KMS-11 (cell line): ENCODE measurements around the gene HLA-DQB1.
"Not testable (repeated sequence)": the region's sequence is repeated elsewhere in the genome, so short reads cannot be mapped to it uniquely, and the experiment has no call there.

Experiments
- H2AFZ ChIP-seq: fragments of 200-600 bp; sonication (generic); 2 replicates; pipeline ENCODE4 v1.6.1; 2016; ENCODE audit warnings: antibody characterized with exemption, mixed run types, low read depth
- H3K27ac ChIP-seq: fragments of 200-600 bp; sonication (generic); 2 replicates; pipeline ENCODE4 v1.6.1; 2016; ENCODE audit warnings: mild to moderate bottlenecking, mixed run types
- H3K27me3 ChIP-seq: fragments of 200-600 bp; sonication (generic); 2 replicates; pipeline ENCODE4 v1.6.1; 2017; ENCODE audit warnings: mild to moderate bottlenecking, low read depth, mixed run types, moderate library complexity; ENCODE audit not compliant: insufficient read depth
- H3K36me3 ChIP-seq: fragments of 200-600 bp; sonication (generic); 2 replicates; pipeline ENCODE4 v1.6.1; 2017; ENCODE audit warnings: mild to moderate bottlenecking, mixed run types; ENCODE audit not compliant: insufficient read depth
- H3K4me1 ChIP-seq: fragments of 200-600 bp; sonication (generic); 2 replicates; pipeline ENCODE4 v1.6.1; 2016; ENCODE audit warnings: mild to moderate bottlenecking, low read depth, mixed run types; ENCODE audit not compliant: poor library complexity, severe bottlenecking
- H3K4me2 ChIP-seq: fragments of 200-600 bp; sonication (generic); 2 replicates; pipeline ENCODE4 v1.7.0; 2016; ENCODE audit warnings: mild to moderate bottlenecking, mixed run types
- H3K4me3 ChIP-seq: fragments of 200-600 bp; sonication (generic); IDR thresholded peaks from 2 replicates; pipeline ENCODE4 v1.6.1; 2017; ENCODE audit warnings: low read depth, low read length, mixed read lengths; ENCODE audit not compliant: insufficient read depth
- H3K79me2 ChIP-seq: fragments of 200-600 bp; sonication (generic); 2 replicates; pipeline ENCODE4 v1.6.1; 2016; ENCODE audit warnings: low read depth, mixed run types; ENCODE audit not compliant: insufficient read depth
- H3K9ac ChIP-seq: fragments of 200-600 bp; sonication (generic); 2 replicates; pipeline ENCODE4 v1.6.1; 2016; ENCODE audit warnings: mild to moderate bottlenecking, mixed run types
- H4K20me1 ChIP-seq: fragments of 200-600 bp; sonication (generic); 2 replicates; pipeline ENCODE4 v1.6.1; 2016; ENCODE audit warnings: mild to moderate bottlenecking, mixed run types; ENCODE audit not compliant: insufficient read depth
- CTCF ChIP-seq: fragments of 200-600 bp; sonication (generic); conservative IDR thresholded peaks from 2 replicates; pipeline ENCODE4 v1.6.1; 2017; ENCODE audit warnings: low read depth, mild to moderate bottlenecking, antibody characterized with exemption, low read length, moderate library complexity, mixed read lengths

The HLA-DQB1 gene

GRCh38 chr6:32635526-32636123 lies 30.8 kb downstream of the HLA-DQB1 start:
- Histone ChIP-seq H3K9ac (no peak overlapping the region), H3K27ac (peak overlapping the region; percentile 44; the same call in 1 of the 2 replicates), H3K4me3 (no peak overlapping the region), H3K27me3 (no peaks in the 10 kb centered on the region), H3K79me2 (no peaks in the 10 kb centered on the region), H3K4me2 (no peak overlapping the region), H3K36me3 (no peaks in the 10 kb centered on the region), H4K20me1 (no peaks in the 10 kb centered on the region), H3K4me1 (peaks cover 14% of the 10 kb centered on the region), H2AFZ (no peak overlapping the region)
- TF ChIP-seq CTCF, result no peak

GRCh38 chr6:32629793-32630192 lies 36.7 kb downstream of the HLA-DQB1 start:
- H3K79me2 ChIP-seq, H3K4me2 ChIP-seq, H3K9ac ChIP-seq, H3K27me3 ChIP-seq, H3K27ac ChIP-seq, H4K20me1 ChIP-seq, H3K4me3 ChIP-seq, H2AFZ ChIP-seq, H3K36me3 ChIP-seq: not testable (repeated sequence)
- peaks cover 20% of the 10 kb centered on the region for H3K4me1 ChIP-seq

GRCh38 chr6:32627831-32628230 lies 38.6 kb downstream of the HLA-DQB1 start:
- no peaks in the 10 kb centered on the region for H3K79me2 ChIP-seq
- H3K4me2 ChIP-seq, result no peak overlapping the region
- H3K4me3 ChIP-seq, result no peak overlapping the region
- H3K27me3 ChIP-seq, result no peaks in the 10 kb centered on the region
- H4K20me1 ChIP-seq, result no peaks in the 10 kb centered on the region
- no peak overlapping the region for H2AFZ ChIP-seq
- H3K4me1 ChIP-seq, result peaks cover 28% of the 10 kb centered on the region
- 0 out of 2 replicates have a peak overlapping the region, but pooled peaks have one; percentile 6 for H3K27ac ChIP-seq
- H3K36me3 ChIP-seq, result no peaks in the 10 kb centered on the region
- no peak for TF ChIP-seq CTCF
- H3K9ac ChIP-seq, result no peak overlapping the region

- Histone ChIP-seq H3K4me2 (no peak overlapping the region), H3K79me2 (no peaks in the 10 kb centered on the region), H3K4me3 (no peak overlapping the region), H3K27ac (no peak overlapping the region), H3K36me3 (no peaks in the 10 kb centered on the region), H3K27me3 (no peaks in the 10 kb centered on the region), H2AFZ (no peak overlapping the region), H4K20me1 (no peaks in the 10 kb centered on the region), H3K4me1 (peaks cover 34% of the 10 kb centered on the region), H3K9ac (no peak overlapping the region)
- no peak for TF ChIP-seq CTCF
Measured at GRCh38 chr6:32627249-32627648, 39.2 kb downstream of the HLA-DQB1 start.

- no peaks in the 10 kb centered on the region for H4K20me1 ChIP-seq
- no peak overlapping the region for H3K4me2 ChIP-seq
- peaks cover 46% of the 10 kb centered on the region for H3K4me1 ChIP-seq
- no peak overlapping the region for H2AFZ ChIP-seq
- no peaks in the 10 kb centered on the region for H3K36me3 ChIP-seq
- no peak overlapping the region for H3K27ac ChIP-seq
- no peaks in the 10 kb centered on the region for H3K79me2 ChIP-seq
- no peak overlapping the region for H3K4me3 ChIP-seq
- no peaks in the 10 kb centered on the region for H3K27me3 ChIP-seq
- no peak for TF ChIP-seq CTCF
- H3K9ac ChIP-seq, result no peak overlapping the region
Measured at GRCh38 chr6:32625137-32625536, 41.3 kb downstream of the HLA-DQB1 start.
